Forelimb muscle (tissue), 1 donor: ENCODE measurements around the gene PAEP. TPM values are rescaled to one million over a fixed set of nuclear protein-coding genes. Genes with fewer than 3 reads are reported as not detected.

Source experiments
- DNase-seq: peaks from one replicate; pipeline ENCODE4 v3.0.0-alpha.2; 2013; ENCODE audit warnings: low read depth
- polyA plus RNA-seq: library from polyadenylated mRNA; unstranded; fragments of 120-200 nt; gene quantifications from one replicate; pipeline ENCODE4 v1.2.1, GENCODE V29; 2013; ENCODE audit not compliant: insufficient read length

Gene PAEP
- polyA plus RNA-seq, 1 donor: not detected

GRCh38 chr9:135596211-135596610, 34.7 kb downstream of the PAEP start:
- no peak for DNase-seq

- DNase-seq: no peak
These were observed 38.8 kb downstream of the PAEP start for GRCh38 chr9:135600296-135600817.

- DNase-seq: no peak
These were observed 40.4 kb downstream of the PAEP start for GRCh38 chr9:135601988-135602387.

- no peak for DNase-seq
These were observed 41.4 kb downstream of the PAEP start for GRCh38 chr9:135602789-135603481.

- no peak for DNase-seq
These were observed 43.1 kb downstream of the PAEP start for GRCh38 chr9:135604437-135605237.

- no peak for DNase-seq
These were observed 43.8 kb downstream of the PAEP start for GRCh38 chr9:135605238-135605781.

- DNase-seq: no peak
These were observed 45.3 kb downstream of the PAEP start for GRCh38 chr9:135606885-135607259.

- DNase-seq: no peak
These were observed 46.1 kb downstream of the PAEP start for GRCh38 chr9:135607401-135608293.

GRCh38 chr9:135608294-135608998, 46.9 kb downstream of the PAEP start:
- DNase-seq: no peak

- DNase-seq: no peak
These were observed 47.4 kb downstream of the PAEP start for GRCh38 chr9:135608999-135609317.

GRCh38 chr9:135609366-135609955, 47.9 kb downstream of the PAEP start:
- DNase-seq: no peak

- no peak for DNase-seq
These were observed 49.0 kb downstream of the PAEP start for GRCh38 chr9:135610290-135611141.

GRCh38 chr9:135611142-135611874, 49.8 kb downstream of the PAEP start:
- DNase-seq: no peak

GRCh38 chr9:135611875-135612209, 50.3 kb downstream of the PAEP start:
- no peak for DNase-seq

- no peak for DNase-seq
These were observed 50.9 kb downstream of the PAEP start for GRCh38 chr9:135612437-135612836.

GRCh38 chr9:135612981-135613910, 51.7 kb downstream of the PAEP start:
- no peak for DNase-seq

GRCh38 chr9:135613946-135614805, 52.6 kb downstream of the PAEP start:
- no peak for DNase-seq
